ENCODE data around the gene UGT2B17.
"Not testable (repeated sequence)": the region's sequence is repeated elsewhere in the genome, so short reads cannot be mapped to it uniquely, and the experiment has no call there.

UGT2B17 gene

GRCh38 chr4:68568535-68568934 is 7.6 kb downstream of the UGT2B17 start:
- not testable (repeated sequence) for DNase-seq

- not testable (repeated sequence) for DNase-seq
These were observed 9.8 kb downstream of the UGT2B17 start for GRCh38 chr4:68566364-68566763.

- not testable (repeated sequence) for DNase-seq
These were observed 11.0 kb downstream of the UGT2B17 start for GRCh38 chr4:68565082-68565481.

DNA sequence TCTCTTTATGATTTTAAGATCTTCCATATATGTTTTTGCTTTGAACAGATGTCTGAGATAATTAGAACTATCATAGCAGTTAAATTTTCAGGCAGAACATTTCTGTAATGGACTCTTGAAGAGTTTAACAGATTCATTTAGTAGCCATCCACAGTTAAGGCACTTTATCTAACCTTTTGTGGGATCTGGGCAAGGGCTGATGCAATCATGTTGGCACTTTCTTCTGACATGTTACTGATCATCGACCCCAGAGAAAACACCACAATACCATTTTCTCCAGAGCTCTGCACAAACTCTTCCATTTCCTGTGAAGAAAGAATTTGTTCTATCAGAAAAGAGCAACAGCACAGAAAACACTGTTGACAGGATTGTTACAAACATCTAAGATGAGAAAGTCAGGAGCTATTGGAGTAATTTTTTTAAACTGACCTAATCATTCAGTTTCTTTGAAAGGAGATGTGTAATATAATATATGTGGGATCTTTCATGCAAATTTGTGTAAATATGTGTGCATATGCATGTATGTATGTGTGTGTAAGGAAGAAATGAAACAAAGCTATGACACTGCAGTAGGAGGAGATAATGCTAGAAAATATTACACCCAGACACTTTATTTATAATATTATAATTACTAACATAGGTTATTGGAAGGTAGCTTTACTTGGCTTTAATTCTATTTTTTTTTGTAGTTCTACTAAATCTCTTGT is 15.6 kb downstream of the UGT2B17 start:
- not testable (repeated sequence) for DNase-seq

GRCh38 chr4:68553830-68554229 is 22.3 kb downstream of the UGT2B17 start:
- not testable (repeated sequence) for DNase-seq

DNA sequence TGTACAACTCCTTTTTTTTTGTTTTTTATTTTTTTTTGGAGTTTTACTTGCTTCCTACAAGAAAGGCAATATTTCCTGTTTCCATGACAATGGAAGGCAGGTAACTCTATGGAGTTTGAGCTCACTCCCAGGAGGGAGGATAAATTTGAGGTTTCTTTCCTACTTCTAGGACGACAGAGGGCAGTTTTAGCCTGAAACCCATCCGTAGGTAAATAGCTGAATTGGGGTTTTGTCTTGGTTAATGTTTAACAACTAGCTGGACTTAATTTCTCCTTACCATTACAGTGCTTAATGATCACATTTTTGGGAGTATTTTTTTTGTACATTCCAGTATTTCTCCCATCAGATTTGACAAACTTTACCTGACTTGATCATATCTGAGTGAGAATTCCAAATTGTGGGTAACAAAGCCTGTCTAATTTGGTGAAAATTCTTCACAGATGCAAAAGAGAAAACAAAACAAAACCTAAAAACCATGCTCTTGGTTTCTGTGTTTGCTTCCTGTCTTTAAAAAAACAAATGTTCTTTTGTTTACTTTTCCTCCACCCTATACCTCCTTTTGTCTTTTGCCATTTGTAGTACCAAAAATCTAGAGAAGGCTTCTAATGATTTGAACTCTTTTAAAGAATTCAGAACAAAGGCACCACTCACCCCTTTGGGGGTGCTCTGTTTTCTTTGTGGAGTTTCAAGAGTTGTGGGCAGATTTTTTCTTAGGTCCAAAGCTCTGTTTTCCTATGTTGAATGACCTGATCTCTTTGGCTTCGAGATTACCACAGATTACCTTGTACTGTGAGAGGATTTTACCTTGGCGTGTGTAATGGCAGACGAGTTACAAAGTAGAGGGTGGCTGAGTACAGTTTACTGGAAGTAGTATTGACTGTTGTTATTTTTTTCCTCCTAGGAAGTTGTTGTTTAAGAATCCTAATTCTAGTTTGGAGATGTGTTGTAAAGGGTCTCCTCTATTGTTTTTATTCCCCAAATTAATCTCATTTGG is 23.0 kb downstream of the UGT2B17 start:
- DNase-seq: not testable (repeated sequence)

- DNase-seq: not testable (repeated sequence)
These were observed 33.4 kb downstream of the UGT2B17 start for GRCh38 chr4:68542742-68543141.

- no peak for DNase-seq
These were observed 39.7 kb downstream of the UGT2B17 start for GRCh38 chr4:68536375-68536774.

- DNase-seq: no peak
These were observed 40.1 kb downstream of the UGT2B17 start for GRCh38 chr4:68535974-68536373.

DNA sequence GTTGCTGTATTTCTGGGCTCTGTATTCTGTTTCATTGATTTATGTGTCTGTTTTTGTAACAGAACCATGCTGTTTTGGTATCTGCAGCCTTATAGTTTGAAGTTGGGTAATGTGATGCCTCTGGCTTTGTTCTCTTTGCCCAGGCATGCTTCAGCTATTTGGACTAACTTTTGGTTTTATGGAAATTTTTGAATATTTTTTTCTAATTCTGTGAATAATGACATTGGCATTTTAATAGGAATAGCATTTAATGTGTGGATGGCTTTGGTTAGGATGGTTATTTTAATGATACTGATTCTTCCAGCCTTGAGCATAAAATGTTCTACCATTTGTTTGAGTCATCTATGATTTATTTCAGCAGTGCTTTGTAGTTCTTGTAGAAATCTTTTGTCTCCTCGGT is 53.9 kb downstream of the UGT2B17 start:
- not testable (repeated sequence) for DNase-seq

GRCh38 chr4:68520985-68521384 is 55.1 kb downstream of the UGT2B17 start:
- no peak for DNase-seq

GRCh38 chr4:68518889-68519288 is 57.2 kb downstream of the UGT2B17 start:
- DNase-seq: no peak

DNA sequence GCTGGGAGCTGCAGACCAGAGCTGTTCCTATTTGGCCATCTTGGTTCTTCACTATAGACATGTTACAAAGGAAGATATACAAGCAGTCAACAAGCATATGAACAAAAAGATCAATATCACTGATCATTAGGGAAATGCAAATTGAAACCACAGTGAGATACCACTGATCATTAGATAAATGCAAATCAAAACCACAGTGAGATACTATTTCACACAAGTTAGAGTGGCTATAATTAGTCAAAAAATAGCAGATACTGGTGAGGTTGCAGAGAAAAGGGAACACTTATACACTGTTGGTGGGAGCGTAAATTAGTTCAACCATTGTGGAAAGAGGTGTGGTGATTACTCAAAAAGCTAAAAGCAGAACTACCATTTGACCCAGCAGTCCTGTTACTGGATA is 70.7 kb downstream of the UGT2B17 start:
- DNase-seq: not testable (repeated sequence)

- peak; percentile 39 for DNase-seq
These were observed 71.3 kb downstream of the UGT2B17 start for GRCh38 chr4:68504836-68505235.

DNA sequence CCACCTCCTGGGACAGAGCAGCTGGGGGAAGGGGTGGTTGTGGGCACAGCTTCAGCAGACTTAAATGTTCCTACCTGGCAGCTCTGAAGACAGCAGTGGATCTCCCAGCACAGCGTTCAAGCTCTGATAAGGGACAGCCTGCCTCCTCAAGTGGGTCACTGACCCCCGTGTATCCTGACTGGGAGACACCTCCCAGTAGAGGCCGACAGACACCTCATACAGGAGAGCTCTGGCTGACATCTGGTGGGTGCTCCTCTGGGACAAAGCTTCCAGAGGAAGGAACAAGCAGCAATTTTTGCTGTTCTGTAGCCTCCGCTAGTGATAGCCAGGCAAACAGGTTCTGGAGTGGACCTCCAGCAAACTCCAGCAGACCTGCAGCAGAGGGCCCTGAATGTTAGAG is 72.7 kb downstream of the UGT2B17 start:
- DNase-seq: not testable (repeated sequence)

DNA sequence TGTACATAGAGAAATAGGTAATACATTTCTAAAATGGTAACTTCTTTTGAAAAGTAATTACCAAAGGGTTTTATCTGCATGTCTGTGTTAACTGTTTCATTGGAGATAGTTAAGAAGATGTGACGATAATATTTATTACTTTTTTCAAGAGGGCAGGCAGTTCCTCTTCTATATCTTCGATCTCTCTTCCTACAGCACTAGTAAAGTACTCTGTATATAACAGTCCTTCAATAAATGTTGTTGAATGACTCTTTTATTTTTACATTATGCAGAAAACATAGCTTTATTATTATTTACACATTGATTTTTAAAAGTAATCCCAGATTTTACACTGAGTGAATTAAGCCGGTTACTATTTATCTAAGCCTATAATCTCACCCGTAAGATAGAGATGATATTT is 77.1 kb downstream of the UGT2B17 start:
- no peak for DNase-seq

- DNase-seq: peak; percentile 69
These were observed 77.6 kb downstream of the UGT2B17 start for GRCh38 chr4:68498413-68499007.

- no peak for DNase-seq
These were observed 81.4 kb downstream of the UGT2B17 start for GRCh38 chr4:68494688-68495087.

GRCh38 chr4:68490826-68491457 is 85.2 kb downstream of the UGT2B17 start:
- no peak for DNase-seq

- DNase-seq: no peak
These were observed 86.8 kb downstream of the UGT2B17 start for GRCh38 chr4:68489338-68489737.

Data from CD4-positive, alpha-beta T cell treated with Interleukin-21 for 1 hour (primary cell).